ENCODE results near the gene NUTF2.

Gene NUTF2

GRCh38 chr16:67915831-67916723 lies 69.3 kb downstream of the NUTF2 start:
- TF ChIP-seq CTCF (IDR thresholded peaks at IDR 0.05; ENCODE audit: control insufficient read depth, insufficient read depth, low read depth, low read length, missing control alignments), result no peak
- H3K4me3 ChIP-seq (ENCODE audit: control insufficient read depth, low read depth, low read length), result no peak overlapping the region
- DNase-seq (ENCODE audit: low read depth), result no peak

GRCh38 chr16:67917140-67917851 lies 70.6 kb downstream of the NUTF2 start:
- TF ChIP-seq CTCF (IDR thresholded peaks at IDR 0.05; ENCODE audit: control insufficient read depth, insufficient read depth, low read depth, low read length, missing control alignments), result no peak
- no peak overlapping the region for H3K4me3 ChIP-seq (ENCODE audit: control insufficient read depth, low read depth, low read length)
- no peak for DNase-seq (ENCODE audit: low read depth)

GRCh38 chr16:67917852-67918236 lies 71.1 kb downstream of the NUTF2 start:
- no peak for DNase-seq (ENCODE audit: low read depth)
- TF ChIP-seq CTCF (IDR thresholded peaks at IDR 0.05; ENCODE audit: control insufficient read depth, insufficient read depth, low read depth, low read length, missing control alignments), result no peak
- no peak overlapping the region for H3K4me3 ChIP-seq (ENCODE audit: control insufficient read depth, low read depth, low read length)

- no peak overlapping the region for H3K4me3 ChIP-seq (ENCODE audit: control insufficient read depth, low read depth, low read length)
- TF ChIP-seq CTCF (IDR thresholded peaks at IDR 0.05; ENCODE audit: control insufficient read depth, insufficient read depth, low read depth, low read length, missing control alignments), result no peak
- DNase-seq (ENCODE audit: low read depth), result no peak
These were observed 73.0 kb downstream of the NUTF2 start for GRCh38 chr16:67919622-67920221.

Measured in AG09309 (cell line).